ENCODE results near the gene TAP1.

TAP1 gene

GRCh38 chr6:32860674-32861073 lies 7.2 kb upstream of the TAP1 start:
- DNase-seq (ENCODE audit: low read depth in 1 of 2, low spot score in 1 of 2) = no peak
- H3K27me3 ChIP-seq (ENCODE audit: insufficient read depth, poor library complexity, severe bottlenecking) = no peaks in the 10 kb centered on the region
- no peak overlapping the region for H3K4me3 ChIP-seq (replicated peaks; ENCODE audit: insufficient read depth, low read length)
- TF ChIP-seq SPI1 (IDR thresholded peaks at IDR 0.05; ENCODE audit: borderline replicate concordance, low read depth) (no peak), POLR2AphosphoS5 (IDR thresholded peaks at IDR 0.05; ENCODE audit: low read depth) (no peak), REST (IDR thresholded peaks at IDR 0.05; ENCODE audit: insufficient replicate concordance, low read depth) (no peak), GABPA (IDR thresholded peaks at IDR 0.05; ENCODE audit: low read depth) (no peak), CTCF (IDR thresholded peaks at IDR 0.05; ENCODE audit: insufficient read depth, low read length) (no peak)
- H3K27ac ChIP-seq (replicated peaks) = no peak overlapping the region

- DNase-seq (ENCODE audit: low read depth in 1 of 2, low spot score in 1 of 2) = no peak
- 0 out of 2 replicates have a peak, but pooled peaks have one; percentile 9 for TF ChIP-seq SPI1 (IDR thresholded peaks at IDR 0.05; ENCODE audit: borderline replicate concordance, low read depth)
- TF ChIP-seq CTCF (IDR thresholded peaks at IDR 0.05; ENCODE audit: insufficient read depth, low read length) = no peak
- no peaks in the 10 kb centered on the region for H3K27me3 ChIP-seq (ENCODE audit: insufficient read depth, poor library complexity, severe bottlenecking)
These were observed 4.7 kb upstream of the TAP1 start for GRCh38 chr6:32858194-32858593.

GRCh38 chr6:32857156-32857891 lies 3.8 kb upstream of the TAP1 start:
- no peaks in the 10 kb centered on the region for H3K27me3 ChIP-seq (ENCODE audit: insufficient read depth, poor library complexity, severe bottlenecking)
- no peak for TF ChIP-seq GABPA (IDR thresholded peaks at IDR 0.05; ENCODE audit: low read depth)
- no peak for TF ChIP-seq SPI1 (IDR thresholded peaks at IDR 0.05; ENCODE audit: borderline replicate concordance, low read depth)
- no peak for TF ChIP-seq POLR2AphosphoS5 (IDR thresholded peaks at IDR 0.05; ENCODE audit: low read depth)
- no peak for TF ChIP-seq REST (IDR thresholded peaks at IDR 0.05; ENCODE audit: insufficient replicate concordance, low read depth)
- TF ChIP-seq CTCF (IDR thresholded peaks at IDR 0.05; ENCODE audit: insufficient read depth, low read length) = no peak
- no peak for DNase-seq (ENCODE audit: low read depth in 1 of 2, low spot score in 1 of 2)
- no peak overlapping the region for H3K27ac ChIP-seq (replicated peaks)
- no peak overlapping the region for H3K4me3 ChIP-seq (replicated peaks; ENCODE audit: insufficient read depth, low read length)

More at GRCh38 chr6:32858194-32858593, 4.7 kb upstream of the TAP1 start:
- Histone ChIP-seq H3K4me3 (replicated peaks; ENCODE audit: insufficient read depth, low read length) (no peak overlapping the region), H3K27ac (replicated peaks) (no peak overlapping the region)
